GM12891 (cell line): ENCODE results near the gene FYB2.

Source experiments
- POLR2A ChIP-seq: IDR thresholded peaks from 2 replicates; pipeline ENCODE4 v1.6.1; 2011; ENCODE audit warnings: low read depth, low read length, control low read depth
- POLR2AphosphoS5 ChIP-seq: IDR thresholded peaks from 2 replicates; pipeline ENCODE4 v1.6.1; 2011; ENCODE audit warnings: low read depth, low read length, control low read depth
- TAF1 ChIP-seq: IDR thresholded peaks from 2 replicates; pipeline ENCODE4 v1.6.1; 2011; ENCODE audit warnings: low read depth, low read length, control low read depth

DNA sequence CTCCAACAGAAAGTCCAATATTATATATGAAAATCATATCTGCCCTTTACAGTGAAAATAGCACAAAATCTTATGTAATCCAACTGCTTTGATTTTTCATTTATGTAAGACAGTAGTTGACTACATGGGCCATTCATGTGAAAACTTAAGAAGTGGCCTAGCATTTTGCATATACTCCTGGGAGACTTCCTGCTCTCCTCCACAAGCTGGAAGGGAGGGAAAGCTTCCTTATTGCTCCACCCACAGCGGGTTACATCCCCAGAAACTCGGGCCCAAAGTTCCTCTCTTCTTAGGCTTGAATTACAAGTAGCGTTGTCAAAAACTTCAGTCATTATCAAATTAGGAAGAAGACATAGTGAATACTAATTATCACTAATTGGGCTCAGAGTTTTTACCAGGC is 29.2 kb downstream of the FYB2 start:
- TF ChIP-seq POLR2A (no peak), TAF1 (no peak), POLR2AphosphoS5 (no peak)
